GM12891 (cell line): Measurements from ENCODE around the gene EXOC4.

Experiments
- PAX5 ChIP-seq: IDR thresholded peaks from 2 replicates; pipeline ENCODE4 v1.6.1; 2011; ENCODE audit warnings: low read length, moderate library complexity, mild to moderate bottlenecking; ENCODE audit not compliant: insufficient read depth, severe bottlenecking
- POLR2A ChIP-seq: IDR thresholded peaks from 2 replicates; pipeline ENCODE4 v1.6.1; 2011; ENCODE audit warnings: low read depth, low read length, control low read depth
- TAF1 ChIP-seq: IDR thresholded peaks from 2 replicates; pipeline ENCODE4 v1.6.1; 2011; ENCODE audit warnings: low read depth, low read length, control low read depth

DNA sequence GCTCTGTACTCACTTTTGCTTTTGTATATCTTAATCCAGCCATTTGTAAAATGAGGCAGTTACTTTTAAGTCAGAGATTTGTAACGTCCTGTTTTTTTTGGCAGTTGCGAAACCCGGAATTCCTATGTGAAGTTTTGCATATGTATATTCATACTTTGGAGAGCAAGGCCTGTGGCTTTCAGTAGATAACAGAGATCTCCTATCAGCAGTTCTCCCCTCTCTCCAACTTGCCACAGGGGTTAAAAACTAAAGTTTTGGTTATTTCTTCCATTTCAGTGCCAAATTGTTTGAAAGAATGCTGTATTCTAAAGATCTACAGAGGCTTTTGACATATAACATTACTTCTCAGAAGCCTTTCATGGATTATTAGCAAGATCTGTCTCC is 102.4 kb downstream of the EXOC4 start:
- TF ChIP-seq POLR2A: no peak
- TF ChIP-seq TAF1: no peak
- no peak for TF ChIP-seq PAX5
